Colonic mucosa (tissue), 4 donors: ENCODE data around the gene ARID4B. TPM values are rescaled to one million over a fixed set of nuclear protein-coding genes. Genes with fewer than 3 reads are reported as not detected.
"Not testable (repeated sequence)": the region's sequence is repeated elsewhere in the genome, so short reads cannot be mapped to it uniquely, and the experiment has no call there.

ENCODE experiments used
- DNase-seq: peaks from one replicate; pipeline ENCODE4 v3.0.0-alpha.2; 2020
- H3K27ac ChIP-seq: fragments of 200-600 bp; one replicate; pipeline ENCODE4 v1.8.0; 2021
- H3K27me3 ChIP-seq: fragments of 200-600 bp; one replicate; pipeline ENCODE4 v1.8.0; 2021
- H3K36me3 ChIP-seq: fragments of 200-600 bp; one replicate; pipeline ENCODE4 v1.8.0; 2021
- H3K4me1 ChIP-seq: fragments of 200-600 bp; one replicate; pipeline ENCODE4 v1.8.0; 2021; ENCODE audit warnings: mild to moderate bottlenecking
- H3K4me3 ChIP-seq: fragments of 200-600 bp; one replicate; pipeline ENCODE4 v1.8.0; 2021
- H3K9ac ChIP-seq, 2 donors: one replicate each; pipeline ENCODE4 v1.7.0; 2013; ENCODE audit warnings: control low read depth in 2 of 2, low read depth in 2 of 2, low read length in 2 of 2
- H3K9me3 ChIP-seq: fragments of 200-600 bp; one replicate; pipeline ENCODE4 v1.8.0; 2021
- intact Hi-C: fragments of 100-400 bp; cut with DNase I; formaldehyde crosslinking; loops from one replicate; pipeline ENCODE4 v1.14.1; 2022
- total RNA-seq, 2 donors: library from RNA; stranded (reverse); fragmentation: NEBNext Ultra II Directional in 1 of 2; extraction: Animal tissue kit (Norgen Biotek cat#: 25700) in 1 of 2; gene quantifications; one replicate each; pipeline ENCODE4 v1.2.1, GENCODE V29; 2021
- TF ChIP-seq, protein P1 (sequence below): fragments of 200-600 bp; IDR thresholded peaks from one replicate; pipeline ENCODE4 v1.8.0; 2022; ENCODE audit warnings: antibody characterized with exemption, mild to moderate bottlenecking
- donor health status: healthy.
- donor health status: DM: no; HTN: no; CAD: no.
- donor health status: DM: no; HTN: no; CAD: no.

Gene ARID4B
- total RNA-seq, 2 donors from 2014 or later = 27.0 to 31.0 TPM

DNA sequence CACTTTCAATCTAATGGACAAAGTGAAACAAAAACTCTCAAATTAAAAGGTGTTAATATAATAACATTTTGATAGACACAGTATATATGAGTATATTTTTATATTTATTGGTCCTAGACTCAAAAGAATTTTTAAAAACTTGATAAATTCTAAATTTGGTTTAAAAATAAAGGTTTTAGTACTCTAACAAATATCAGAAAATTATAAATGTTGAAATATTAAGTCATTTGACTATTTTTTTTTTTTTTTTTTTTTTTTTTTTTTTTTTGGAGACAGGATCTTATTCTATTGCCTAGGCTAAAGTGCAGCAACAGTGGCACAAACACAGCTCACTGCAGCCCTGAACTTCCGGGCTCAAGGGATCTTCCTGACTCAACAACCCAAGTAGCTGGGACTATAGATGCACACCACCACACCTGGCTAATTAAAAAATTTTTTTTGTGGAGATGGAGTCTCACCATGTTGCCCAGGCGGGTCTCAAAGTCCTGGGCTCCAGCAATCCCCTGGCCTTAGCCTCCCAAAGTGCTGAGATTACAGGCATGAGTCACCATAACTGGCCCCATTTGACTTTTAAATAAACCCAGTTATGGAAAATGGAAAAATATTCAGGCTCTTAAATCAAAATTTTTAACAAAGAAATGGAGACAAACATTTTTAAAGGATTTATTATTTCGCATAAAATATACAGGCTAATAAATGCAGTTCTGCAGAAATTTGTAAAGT, 106.2 kb downstream of the ARID4B start:
- Histone ChIP-seq H3K36me3 (peaks cover 13% of the 10 kb centered on the region), H3K9ac (no peak overlapping the region), H3K4me3 (no peak overlapping the region), H3K9me3 (no peaks in the 10 kb centered on the region), H3K27ac (no peak overlapping the region), H3K4me1 (no peaks in the 10 kb centered on the region), H3K27me3 (no peaks in the 10 kb centered on the region)
- DNase-seq = no peak
- intact Hi-C loops = no loop called here
- TF ChIP-seq, protein P1, sequence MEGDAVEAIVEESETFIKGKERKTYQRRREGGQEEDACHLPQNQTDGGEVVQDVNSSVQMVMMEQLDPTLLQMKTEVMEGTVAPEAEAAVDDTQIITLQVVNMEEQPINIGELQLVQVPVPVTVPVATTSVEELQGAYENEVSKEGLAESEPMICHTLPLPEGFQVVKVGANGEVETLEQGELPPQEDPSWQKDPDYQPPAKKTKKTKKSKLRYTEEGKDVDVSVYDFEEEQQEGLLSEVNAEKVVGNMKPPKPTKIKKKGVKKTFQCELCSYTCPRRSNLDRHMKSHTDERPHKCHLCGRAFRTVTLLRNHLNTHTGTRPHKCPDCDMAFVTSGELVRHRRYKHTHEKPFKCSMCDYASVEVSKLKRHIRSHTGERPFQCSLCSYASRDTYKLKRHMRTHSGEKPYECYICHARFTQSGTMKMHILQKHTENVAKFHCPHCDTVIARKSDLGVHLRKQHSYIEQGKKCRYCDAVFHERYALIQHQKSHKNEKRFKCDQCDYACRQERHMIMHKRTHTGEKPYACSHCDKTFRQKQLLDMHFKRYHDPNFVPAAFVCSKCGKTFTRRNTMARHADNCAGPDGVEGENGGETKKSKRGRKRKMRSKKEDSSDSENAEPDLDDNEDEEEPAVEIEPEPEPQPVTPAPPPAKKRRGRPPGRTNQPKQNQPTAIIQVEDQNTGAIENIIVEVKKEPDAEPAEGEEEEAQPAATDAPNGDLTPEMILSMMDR = no peak

DNA sequence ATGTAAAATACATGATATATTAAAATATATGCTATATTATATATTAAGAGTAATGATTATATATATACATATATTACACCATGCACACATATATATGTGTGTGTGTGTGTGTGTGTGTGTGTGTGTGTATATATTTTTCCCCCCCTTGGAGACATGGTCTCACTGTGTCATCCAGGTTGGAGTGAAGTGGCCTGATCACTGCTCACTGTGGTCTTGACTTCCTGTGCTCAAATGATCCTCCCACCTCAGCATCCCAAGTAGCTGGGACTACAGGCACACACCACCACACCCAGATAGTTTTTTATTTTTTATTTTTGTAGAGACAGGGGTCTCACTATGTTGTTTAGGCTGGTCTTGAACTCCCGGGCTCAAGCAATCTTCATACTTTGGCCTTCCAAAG, 112.5 kb downstream of the ARID4B start:
- Histone ChIP-seq H3K36me3 (no peaks in the 10 kb centered on the region), H3K27ac (no peak overlapping the region), H3K4me3 (no peak overlapping the region), H3K9ac (no peak overlapping the region), H3K4me1 (no peaks in the 10 kb centered on the region), H3K9me3 (no peaks in the 10 kb centered on the region), H3K27me3 (no peaks in the 10 kb centered on the region)
- TF ChIP-seq, protein P1 = no peak
- intact Hi-C loops = no loop called here
- no peak for DNase-seq

DNA sequence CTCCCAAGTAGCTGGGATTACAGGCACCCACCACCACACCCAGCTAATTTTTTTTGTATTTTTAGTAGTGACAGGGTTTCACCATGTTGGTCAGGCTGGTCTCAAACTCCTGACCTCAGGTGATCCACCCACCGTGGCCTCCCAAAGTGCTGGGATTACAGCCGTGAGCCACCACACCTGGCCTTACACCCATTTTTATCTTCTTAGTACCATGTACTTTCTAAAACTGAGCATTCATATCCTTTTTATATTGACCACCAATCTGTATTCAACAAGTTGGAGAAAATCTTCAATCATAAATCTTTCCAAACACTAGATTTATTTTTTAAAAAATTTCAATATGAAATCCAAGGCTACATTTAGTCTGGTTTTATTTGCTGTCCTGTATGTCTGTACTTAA, 113.0 kb downstream of the ARID4B start:
- H3K27ac ChIP-seq, H3K36me3 ChIP-seq, H3K4me3 ChIP-seq, H3K9me3 ChIP-seq, H3K4me1 ChIP-seq, H3K9ac ChIP-seq, DNase-seq, intact Hi-C loops, H3K27me3 ChIP-seq: not testable (repeated sequence)

DNA sequence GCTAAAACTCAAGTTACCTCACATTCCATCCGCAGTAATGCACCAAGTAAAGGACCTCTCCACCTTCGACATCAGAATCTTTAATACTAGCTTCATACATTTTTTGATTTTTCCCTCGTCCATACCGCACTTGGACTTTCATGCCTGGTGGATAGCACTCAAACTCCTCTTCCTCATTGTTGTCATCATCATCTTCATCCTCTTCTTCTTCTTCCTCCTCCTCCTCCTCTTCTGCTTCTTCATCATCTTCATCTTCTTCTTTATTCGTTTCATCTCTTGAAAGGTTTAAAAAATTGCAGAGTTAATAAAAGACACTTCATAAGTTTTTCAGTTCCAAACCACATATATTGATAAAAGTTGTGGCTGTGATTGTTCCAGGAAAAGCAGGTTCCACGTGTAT, 114.2 kb downstream of the ARID4B start:
- DNase-seq = no peak
- Histone ChIP-seq H3K27me3 (no peaks in the 10 kb centered on the region), H3K4me1 (no peaks in the 10 kb centered on the region), H3K9me3 (no peaks in the 10 kb centered on the region), H3K9ac (no peak overlapping the region), H3K36me3 (no peaks in the 10 kb centered on the region), H3K4me3 (no peak overlapping the region), H3K27ac (no peak overlapping the region)
- intact Hi-C loops = no loop called here
- TF ChIP-seq, protein P1 = no peak

DNA sequence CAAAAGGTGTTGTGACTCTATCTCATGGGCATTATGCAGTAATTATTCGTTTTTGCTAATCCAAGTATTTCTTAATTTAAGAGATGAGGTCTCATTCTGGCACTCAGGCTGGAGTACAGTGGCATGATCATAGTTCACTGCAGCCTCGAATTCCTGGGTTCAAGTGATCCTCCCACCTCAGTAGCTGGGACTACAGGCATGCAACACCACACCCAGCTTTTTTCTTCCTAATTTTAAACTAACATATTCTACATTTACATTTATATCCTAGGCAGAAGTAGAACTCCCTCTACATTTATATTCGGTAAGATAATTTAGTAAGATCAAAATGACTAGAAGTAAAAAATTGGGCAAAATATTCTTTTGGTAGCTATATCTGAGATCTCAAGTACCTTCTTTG, 116.5 kb downstream of the ARID4B start:
- DNase-seq = no peak
- Histone ChIP-seq H3K36me3 (no peaks in the 10 kb centered on the region), H3K4me1 (no peaks in the 10 kb centered on the region), H3K27ac (no peak overlapping the region), H3K27me3 (no peaks in the 10 kb centered on the region), H3K9me3 (no peaks in the 10 kb centered on the region), H3K4me3 (no peak overlapping the region), H3K9ac (no peak overlapping the region)
- intact Hi-C loops = no loop called here
- TF ChIP-seq, protein P1 = no peak

DNA sequence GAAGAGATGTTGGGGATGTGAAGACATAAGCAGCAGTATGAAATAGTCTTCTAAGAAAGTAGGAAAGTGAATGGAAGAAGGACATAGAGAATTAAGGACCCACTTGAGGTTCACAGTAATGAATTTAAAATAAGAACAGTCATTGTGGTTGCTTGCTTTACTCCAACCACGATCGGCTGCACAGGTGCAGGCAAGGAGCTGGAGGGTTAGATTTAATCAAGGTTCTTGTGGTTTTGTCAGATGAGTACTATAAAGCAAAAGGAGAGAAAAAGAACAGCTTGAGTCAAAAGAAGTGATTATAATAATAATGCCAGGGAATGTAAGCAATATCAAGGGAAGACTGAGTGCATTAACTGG, 120.8 kb downstream of the ARID4B start:
- DNase-seq = no peak
- Histone ChIP-seq H3K9ac (no peak overlapping the region), H3K9me3 (no peaks in the 10 kb centered on the region), H3K27ac (no peak overlapping the region), H3K4me1 (no peaks in the 10 kb centered on the region), H3K4me3 (no peak overlapping the region), H3K36me3 (no peaks in the 10 kb centered on the region), H3K27me3 (no peaks in the 10 kb centered on the region)
- TF ChIP-seq, protein P1 = no peak
- intact Hi-C loops = no loop called here
